ENCODE measurements around the gene SCOC.

- no peak for TF ChIP-seq CTCF (IDR thresholded peaks at IDR 0.05)
- no peak for TF ChIP-seq POLR2A (IDR thresholded peaks at IDR 0.05)
Measured at GRCh38 chr4:140331245-140331644, 42.2 kb upstream of the SCOC start.
